Activated B cell treated with CpG ODN at 0.5 μM for 24 hours (primary cell): ENCODE measurements around the gene DEK. TPM values are rescaled to one million over a fixed set of nuclear protein-coding genes. Genes with fewer than 3 reads are reported as not detected.
A peak's percentile ranks its signal among the peaks of the same experiment; 100 is the strongest.

Experiments used
- ATAC-seq: fragments of 200-7000 bp; cut with Tn5 transposase; one replicate; pipeline ENCODE4 v1.10.0; 2021; ENCODE audit warnings: low read depth, mild to moderate bottlenecking, moderate library complexity
- CTCF ChIA-PET: fragments of 350-600 bp; sonication (Branson Sonifier 250); formaldehyde crosslinking; loops from one replicate; lab custom pipeline; 2021; ENCODE audit warnings: antibody characterized with exemption; lab: Charles Lee
- POLR2A ChIA-PET: fragments of 350-600 bp; sonication (Branson Sonifier 250); formaldehyde crosslinking; loops from one replicate; lab custom pipeline; 2021; ENCODE audit warnings: antibody characterized with exemption; lab: Charles Lee
- DNase-seq: peaks from one replicate; pipeline ENCODE4 v3.0.0; 2022
- H3K27ac Mint-ChIP-seq: one replicate; pipeline ENCODE4 v1.8.0; 2020; ENCODE audit warnings: mixed read lengths
- H3K27me3 Mint-ChIP-seq: one replicate; pipeline ENCODE4 v1.8.0; 2021; ENCODE audit warnings: mixed read lengths
- H3K36me3 Mint-ChIP-seq: one replicate; pipeline ENCODE4 v1.8.0; 2021; ENCODE audit warnings: low read depth, mixed read lengths
- H3K4me1 Mint-ChIP-seq: one replicate; pipeline ENCODE4 v1.8.0; 2021; ENCODE audit warnings: mixed read lengths
- H3K4me3 Mint-ChIP-seq: one replicate; pipeline ENCODE4 v1.8.0; 2020; ENCODE audit warnings: mild to moderate bottlenecking, mixed read lengths
- H3K9me3 Mint-ChIP-seq: one replicate; pipeline ENCODE4 v1.8.0; 2020; ENCODE audit warnings: mixed read lengths
- CTCF ChIP-seq: fragments of 200-600 bp; IDR thresholded peaks from one replicate; pipeline ENCODE4 v1.8.0; 2022; ENCODE audit warnings: antibody characterized with exemption, mild to moderate bottlenecking
- intact Hi-C: fragments of 100-400 bp; cut with micrococcal nuclease; formaldehyde crosslinking; loops from one replicate; pipeline ENCODE4 v1.15.1; 2024
- total RNA-seq: library from RNA; stranded (reverse); gene quantifications from 2 replicates; pipeline ENCODE4 v1.2.3, GENCODE V29; 2022

The DEK gene
- total RNA-seq, 1 donor from 2014 or later, result 80.8 TPM

GRCh38 chr6:18249271-18249670, 15.1 kb downstream of the DEK start:
- Mint-ChIP-seq H3K4me3 (no peak overlapping the region), H3K27ac (no peak overlapping the region), H3K9me3 (no peaks in the 10 kb centered on the region), H3K27me3 (no peaks in the 10 kb centered on the region), H3K4me1 (peaks cover 5% of the 10 kb centered on the region), H3K36me3 (peaks cover 74% of the 10 kb centered on the region)
- DNase-seq (no peak), ATAC-seq (no peak)
- intact Hi-C loops, result loop anchor here (2.0 kb wide), 1 partner anchor 14 kb away; no protein-coding TSS in a partner anchor
- POLR2A ChIA-PET, result no interaction called here
- CTCF ChIA-PET, result no interaction called here
- TF ChIP-seq CTCF, result no peak

GRCh38 chr6:18248698-18249097, 15.6 kb downstream of the DEK start:
- H3K27ac Mint-ChIP-seq, result no peak overlapping the region
- no peak overlapping the region for H3K4me3 Mint-ChIP-seq
- ChIA-PET CTCF (no interaction called here), POLR2A (no interaction called here)
- H3K36me3 Mint-ChIP-seq, result peaks cover 77% of the 10 kb centered on the region
- no peaks in the 10 kb centered on the region for H3K27me3 Mint-ChIP-seq
- intact Hi-C loops, result loop anchor here (2.0 kb wide), 1 partner anchor 14 kb away; no protein-coding TSS in a partner anchor
- TF ChIP-seq CTCF, result no peak
- no peaks in the 10 kb centered on the region for H3K9me3 Mint-ChIP-seq
- no peak for DNase-seq
- peaks cover 5% of the 10 kb centered on the region for H3K4me1 Mint-ChIP-seq
- ATAC-seq, result no peak

- H3K27me3 Mint-ChIP-seq, result no peaks in the 10 kb centered on the region
- CTCF ChIA-PET, result no interaction called here
- POLR2A ChIA-PET, result no interaction called here
- intact Hi-C loops, result no loop called here
- no peak overlapping the region for H3K27ac Mint-ChIP-seq
- H3K4me1 Mint-ChIP-seq, result peaks cover 5% of the 10 kb centered on the region
- no peak overlapping the region for H3K4me3 Mint-ChIP-seq
- ATAC-seq, result no peak
- TF ChIP-seq CTCF, result no peak
- DNase-seq, result no peak
- H3K9me3 Mint-ChIP-seq, result no peaks in the 10 kb centered on the region
- peaks cover 83% of the 10 kb centered on the region for H3K36me3 Mint-ChIP-seq
Observed at GRCh38 chr6:18247002-18247401, 17.3 kb downstream of the DEK start.

- DNase-seq, result no peak
- CTCF ChIA-PET, result no interaction called here
Observed at GRCh38 chr6:18246205-18246604, 18.1 kb downstream of the DEK start.

GRCh38 chr6:18245642-18246041, 18.7 kb downstream of the DEK start:
- Mint-ChIP-seq H3K27me3 (no peaks in the 10 kb centered on the region), H3K36me3 (peaks cover 84% of the 10 kb centered on the region), H3K4me1 (peaks cover 8% of the 10 kb centered on the region), H3K9me3 (no peaks in the 10 kb centered on the region), H3K4me3 (no peak overlapping the region), H3K27ac (peak overlapping the region; percentile 26)
- DNase-seq (no peak), ATAC-seq (no peak)
- TF ChIP-seq CTCF, result no peak
- intact Hi-C loops, result no loop called here
- POLR2A ChIA-PET, result no interaction called here
- CTCF ChIA-PET, result no interaction called here

More at GRCh38 chr6:18246205-18246604, 18.1 kb downstream of the DEK start:
- no peak for TF ChIP-seq CTCF
- H3K27me3 Mint-ChIP-seq, result no peaks in the 10 kb centered on the region
- no peak for ATAC-seq
- POLR2A ChIA-PET, result no interaction called here
- H3K27ac Mint-ChIP-seq, result no peak overlapping the region
- H3K4me3 Mint-ChIP-seq, result no peak overlapping the region
- no peaks in the 10 kb centered on the region for H3K9me3 Mint-ChIP-seq
- intact Hi-C loops, result no loop called here
- H3K4me1 Mint-ChIP-seq, result peaks cover 8% of the 10 kb centered on the region
- peaks cover 82% of the 10 kb centered on the region for H3K36me3 Mint-ChIP-seq
